OCI-LY7 (cell line): ENCODE results near the gene CERCAM. TPM values are rescaled to one million over a fixed set of nuclear protein-coding genes. Genes with fewer than 3 reads are reported as not detected.

Source experiments
- BruUV-seq: library from RNA; stranded (reverse); fragments of 400-500 nt; replicated peaks from 2 replicates; lab custom pipeline; 2021; lab: Mats Ljungman, UMichigan
- CTCF ChIA-PET: fragments of 300-600 bp; sonication (Branson Sonifier 250); formaldehyde crosslinking; loops from one replicate; lab custom pipeline; 2022; ENCODE audit warnings: antibody characterized with exemption; ENCODE audit not compliant: unreplicated experiment; lab: Charles Lee
- POLR2A ChIA-PET: fragments of 300-600 bp; sonication (Branson Sonifier 250); formaldehyde crosslinking; loops from one replicate; lab custom pipeline; 2022; ENCODE audit warnings: antibody characterized with exemption; lab: Charles Lee
- DNase-seq: peaks from one replicate; pipeline ENCODE4 v3.0.0-alpha.2; 2015; ENCODE audit warnings: low spot score
- H2AFZ ChIP-seq: fragments of 200-600 bp; sonication (generic), shearing (Covaris generic); 2 replicates; pipeline ENCODE4 v1.6.1; 2014; ENCODE audit warnings: mild to moderate bottlenecking, antibody characterized with exemption, low read length, moderate library complexity
- H3K27ac ChIP-seq: fragments of 200-600 bp; sonication (generic); 2 replicates; pipeline ENCODE4 v1.5.1; 2014; ENCODE audit warnings: mixed run types, low read depth, mild to moderate bottlenecking, moderate library complexity, low read length, inconsistent platforms; ENCODE audit not compliant: poor library complexity, severe bottlenecking
- H3K36me3 ChIP-seq: fragments of 200-600 bp; sonication (generic); 2 replicates; pipeline ENCODE4 v1.6.1; 2014; ENCODE audit warnings: mild to moderate bottlenecking, antibody characterized with exemption, low read length, moderate library complexity, mixed read lengths; ENCODE audit not compliant: insufficient read depth
- H3K4me1 ChIP-seq: fragments of 200-600 bp; sonication (generic); 2 replicates; pipeline ENCODE4 v1.5.1; 2014; ENCODE audit warnings: mild to moderate bottlenecking, low read length; ENCODE audit not compliant: insufficient read depth, poor library complexity, severe bottlenecking
- H3K4me2 ChIP-seq: fragments of 200-600 bp; sonication (generic); 2 replicates; pipeline ENCODE4 v1.6.1; 2014; ENCODE audit warnings: mild to moderate bottlenecking, low read length
- H3K4me3 ChIP-seq: fragments of 200-600 bp; sonication (generic); 2 replicates; pipeline ENCODE4 v1.5.1; 2014; ENCODE audit warnings: mild to moderate bottlenecking, low read depth, low read length; ENCODE audit not compliant: poor library complexity, severe bottlenecking
- H3K79me2 ChIP-seq: fragments of 200-600 bp; sonication (generic); 2 replicates; pipeline ENCODE4 v1.6.1; 2016; ENCODE audit warnings: low read depth, mild to moderate bottlenecking, low read length, moderate library complexity, mixed read lengths; ENCODE audit not compliant: insufficient read depth
- H3K9me2 ChIP-seq: fragments of 200-600 bp; sonication (generic); 2 replicates; pipeline ENCODE4 v1.6.1; 2016; ENCODE audit warnings: mild to moderate bottlenecking, low read length, mixed read lengths; ENCODE audit not compliant: insufficient read depth
- H3K9me3 ChIP-seq: fragments of 200-600 bp; sonication (generic); 2 replicates; pipeline ENCODE4 v1.6.1; 2014; ENCODE audit warnings: mild to moderate bottlenecking, mixed run types, low read length, mixed read lengths
- H4K20me1 ChIP-seq: fragments of 200-600 bp; sonication (generic); 2 replicates; pipeline ENCODE4 v1.6.1; 2014; ENCODE audit warnings: mild to moderate bottlenecking, antibody characterized with exemption, low read length, moderate library complexity, mixed read lengths; ENCODE audit not compliant: insufficient read depth
- EZH2phosphoT487 ChIP-seq: fragments of 200-600 bp; sonication (generic); IDR thresholded peaks from 2 replicates; pipeline ENCODE4 v1.6.1; 2018; ENCODE audit warnings: low read depth, borderline replicate concordance, mild to moderate bottlenecking, mixed run types, antibody characterized with exemption, low read length, moderate library complexity, mixed read lengths
- intact Hi-C: fragments of 100-400 bp; cut with micrococcal nuclease; formaldehyde crosslinking; loops from one replicate; pipeline ENCODE4 v1.10.0; 2022; ENCODE audit not compliant: unreplicated experiment
- total RNA-seq, 2 experiments: library from RNA; depleted of rRNA in 1 of 2; stranded (reverse); fragments of >200 nt in 1 of 2; shearing (Covaris generic) in 1 of 2; gene quantifications; 2 replicates each; pipeline ENCODE4 v1.2.3, GENCODE V29; 2014 to 2022
- TF ChIP-seq, protein P1 (sequence below): fragments of 200-600 bp; sonication (generic); conservative IDR thresholded peaks from 2 replicates; pipeline ENCODE4 v1.5.1; 2014; ENCODE audit warnings: mild to moderate bottlenecking, antibody characterized with exemption, low read length, moderate library complexity, mixed read lengths

CERCAM gene
- total RNA-seq, 2 experiments from 2014 or later: 2.7 to 3.5 TPM

- POLR2A ChIA-PET: no interaction called here
- CTCF ChIA-PET: no interaction called here
- H3K36me3 ChIP-seq: peaks cover 55% of the 10 kb centered on the region
These were observed 44.8 kb upstream of the CERCAM start for GRCh38 chr9:128375865-128376264.

GRCh38 chr9:128382261-128382660 is 38.4 kb upstream of the CERCAM start:
- CTCF ChIA-PET: no interaction called here

More at GRCh38 chr9:128375865-128376264, 44.8 kb upstream of the CERCAM start:
- Histone ChIP-seq H3K79me2 (peaks cover 46% of the 10 kb centered on the region), H3K9me2 (no peaks in the 10 kb centered on the region), H3K4me1 (peaks cover 11% of the 10 kb centered on the region), H4K20me1 (no peaks in the 10 kb centered on the region), H3K9me3 (no peaks in the 10 kb centered on the region), H3K27ac (no peak overlapping the region), H2AFZ (no peak overlapping the region), H3K4me3 (no peak overlapping the region), H3K4me2 (no peak overlapping the region)
- intact Hi-C loops: no loop called here
- TF ChIP-seq, protein P1, sequence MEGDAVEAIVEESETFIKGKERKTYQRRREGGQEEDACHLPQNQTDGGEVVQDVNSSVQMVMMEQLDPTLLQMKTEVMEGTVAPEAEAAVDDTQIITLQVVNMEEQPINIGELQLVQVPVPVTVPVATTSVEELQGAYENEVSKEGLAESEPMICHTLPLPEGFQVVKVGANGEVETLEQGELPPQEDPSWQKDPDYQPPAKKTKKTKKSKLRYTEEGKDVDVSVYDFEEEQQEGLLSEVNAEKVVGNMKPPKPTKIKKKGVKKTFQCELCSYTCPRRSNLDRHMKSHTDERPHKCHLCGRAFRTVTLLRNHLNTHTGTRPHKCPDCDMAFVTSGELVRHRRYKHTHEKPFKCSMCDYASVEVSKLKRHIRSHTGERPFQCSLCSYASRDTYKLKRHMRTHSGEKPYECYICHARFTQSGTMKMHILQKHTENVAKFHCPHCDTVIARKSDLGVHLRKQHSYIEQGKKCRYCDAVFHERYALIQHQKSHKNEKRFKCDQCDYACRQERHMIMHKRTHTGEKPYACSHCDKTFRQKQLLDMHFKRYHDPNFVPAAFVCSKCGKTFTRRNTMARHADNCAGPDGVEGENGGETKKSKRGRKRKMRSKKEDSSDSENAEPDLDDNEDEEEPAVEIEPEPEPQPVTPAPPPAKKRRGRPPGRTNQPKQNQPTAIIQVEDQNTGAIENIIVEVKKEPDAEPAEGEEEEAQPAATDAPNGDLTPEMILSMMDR: no peak
- no peak for TF ChIP-seq EZH2phosphoT487
- BruUV-seq: no TSS peak
- DNase-seq: no peak

More at GRCh38 chr9:128382261-128382660, 38.4 kb upstream of the CERCAM start:
- Histone ChIP-seq H3K36me3 (peaks cover 76% of the 10 kb centered on the region), H3K4me2 (no peak overlapping the region), H3K27ac (no peak overlapping the region), H3K9me3 (no peaks in the 10 kb centered on the region), H2AFZ (no peak overlapping the region), H3K4me1 (no peaks in the 10 kb centered on the region), H3K9me2 (no peaks in the 10 kb centered on the region), H3K4me3 (no peak overlapping the region), H3K79me2 (no peaks in the 10 kb centered on the region), H4K20me1 (no peaks in the 10 kb centered on the region)
- no peak for DNase-seq
- POLR2A ChIA-PET: no interaction called here
- no peak for TF ChIP-seq EZH2phosphoT487
- TF ChIP-seq, protein P1: no peak
- intact Hi-C loops: no loop called here
- BruUV-seq: no TSS peak
